Endothelial cell (in vitro differentiated cells): Measurements from ENCODE around the gene DAZAP2. TPM values are rescaled to one million over a fixed set of nuclear protein-coding genes. Genes with fewer than 3 reads are reported as not detected.
"Not testable (repeated sequence)": the region's sequence is repeated elsewhere in the genome, so short reads cannot be mapped to it uniquely, and the experiment has no call there.

ENCODE experiments used
- DNase-seq: peaks from one replicate; pipeline ENCODE4 v3.0.0; 2021; ENCODE audit warnings: low spot score
- H3K27ac Mint-ChIP-seq: one replicate; pipeline ENCODE4 v1.8.0; 2021; ENCODE audit warnings: mixed read lengths, inconsistent platforms; ENCODE audit not compliant: unreplicated experiment
- H3K27me3 Mint-ChIP-seq: one replicate; pipeline ENCODE4 v1.8.0; 2021; ENCODE audit warnings: mild to moderate bottlenecking, moderate library complexity, mixed read lengths, inconsistent platforms; ENCODE audit not compliant: unreplicated experiment
- H3K36me3 Mint-ChIP-seq: one replicate; pipeline ENCODE4 v1.8.0; 2021; ENCODE audit warnings: mild to moderate bottlenecking, low read depth, mixed read lengths, inconsistent platforms; ENCODE audit not compliant: unreplicated experiment
- H3K4me1 Mint-ChIP-seq: one replicate; pipeline ENCODE4 v1.8.0; 2021; ENCODE audit warnings: mild to moderate bottlenecking, mixed read lengths, inconsistent platforms; ENCODE audit not compliant: unreplicated experiment
- H3K4me3 Mint-ChIP-seq: one replicate; pipeline ENCODE4 v1.8.0; 2021; ENCODE audit warnings: mild to moderate bottlenecking, mixed read lengths, inconsistent platforms; ENCODE audit not compliant: unreplicated experiment
- H3K9me3 Mint-ChIP-seq: one replicate; pipeline ENCODE4 v1.8.0; 2021; ENCODE audit warnings: mixed read lengths, inconsistent platforms; ENCODE audit not compliant: unreplicated experiment
- total RNA-seq: library from RNA; stranded (reverse); fragmentation: NEBNext Ultra II Directional; extraction: Animal tissue kit (Norgen Biotek cat#: 25700); gene quantifications from one replicate; pipeline ENCODE4 v1.2.1, GENCODE V29; 2021; ENCODE audit not compliant: unreplicated experiment
- TF ChIP-seq, protein P1 (sequence below): fragments of 200-600 bp; sonication (generic); IDR thresholded peaks from one replicate; pipeline ENCODE4 v1.5.0; 2021; ENCODE audit warnings: antibody characterized with exemption; ENCODE audit not compliant: unreplicated experiment

The DAZAP2 gene
- total RNA-seq, 1 donor from 2014 or later: 28.1 TPM

DNA sequence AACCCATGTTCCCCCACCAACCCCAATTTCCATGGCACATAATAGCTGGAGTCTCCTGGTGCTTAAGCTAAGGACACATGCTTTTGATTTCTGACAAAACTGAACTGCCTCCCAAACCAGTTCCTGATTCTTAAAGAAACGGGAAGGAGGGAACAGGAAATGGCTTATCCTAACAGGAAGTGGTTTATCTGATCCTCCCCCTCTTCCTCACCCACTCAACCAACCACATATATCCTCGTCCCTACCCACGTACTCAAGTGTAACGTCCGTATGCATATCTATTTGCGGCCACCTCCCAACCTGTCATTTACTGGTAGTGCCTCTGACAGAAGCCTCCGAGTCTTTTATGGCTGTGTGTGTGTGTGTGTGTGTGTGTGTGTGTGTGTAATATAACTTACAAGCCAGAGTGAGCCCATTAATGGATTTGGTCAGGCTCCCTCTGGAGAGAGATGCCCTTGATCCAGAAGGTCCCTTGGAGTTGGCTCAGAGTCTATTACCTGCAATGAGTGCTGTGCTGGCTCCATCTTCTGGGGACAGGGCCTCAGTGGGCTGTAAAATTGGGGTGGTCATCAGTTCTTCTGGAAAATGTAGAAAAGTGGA is 7.7 kb downstream of the DAZAP2 start:
- DNase-seq: peak; percentile 24
- peaks cover 41% of the 10 kb centered on the region for H3K36me3 Mint-ChIP-seq
- peaks cover 11% of the 10 kb centered on the region for H3K27me3 Mint-ChIP-seq
- no peaks in the 10 kb centered on the region for H3K9me3 Mint-ChIP-seq
- H3K4me1 Mint-ChIP-seq: peaks cover 56% of the 10 kb centered on the region
- TF ChIP-seq, protein P1, sequence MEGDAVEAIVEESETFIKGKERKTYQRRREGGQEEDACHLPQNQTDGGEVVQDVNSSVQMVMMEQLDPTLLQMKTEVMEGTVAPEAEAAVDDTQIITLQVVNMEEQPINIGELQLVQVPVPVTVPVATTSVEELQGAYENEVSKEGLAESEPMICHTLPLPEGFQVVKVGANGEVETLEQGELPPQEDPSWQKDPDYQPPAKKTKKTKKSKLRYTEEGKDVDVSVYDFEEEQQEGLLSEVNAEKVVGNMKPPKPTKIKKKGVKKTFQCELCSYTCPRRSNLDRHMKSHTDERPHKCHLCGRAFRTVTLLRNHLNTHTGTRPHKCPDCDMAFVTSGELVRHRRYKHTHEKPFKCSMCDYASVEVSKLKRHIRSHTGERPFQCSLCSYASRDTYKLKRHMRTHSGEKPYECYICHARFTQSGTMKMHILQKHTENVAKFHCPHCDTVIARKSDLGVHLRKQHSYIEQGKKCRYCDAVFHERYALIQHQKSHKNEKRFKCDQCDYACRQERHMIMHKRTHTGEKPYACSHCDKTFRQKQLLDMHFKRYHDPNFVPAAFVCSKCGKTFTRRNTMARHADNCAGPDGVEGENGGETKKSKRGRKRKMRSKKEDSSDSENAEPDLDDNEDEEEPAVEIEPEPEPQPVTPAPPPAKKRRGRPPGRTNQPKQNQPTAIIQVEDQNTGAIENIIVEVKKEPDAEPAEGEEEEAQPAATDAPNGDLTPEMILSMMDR: no peak
- peak overlapping the region; percentile 88 for H3K27ac Mint-ChIP-seq
- H3K4me3 Mint-ChIP-seq: peak overlapping the region; percentile 76

DNA sequence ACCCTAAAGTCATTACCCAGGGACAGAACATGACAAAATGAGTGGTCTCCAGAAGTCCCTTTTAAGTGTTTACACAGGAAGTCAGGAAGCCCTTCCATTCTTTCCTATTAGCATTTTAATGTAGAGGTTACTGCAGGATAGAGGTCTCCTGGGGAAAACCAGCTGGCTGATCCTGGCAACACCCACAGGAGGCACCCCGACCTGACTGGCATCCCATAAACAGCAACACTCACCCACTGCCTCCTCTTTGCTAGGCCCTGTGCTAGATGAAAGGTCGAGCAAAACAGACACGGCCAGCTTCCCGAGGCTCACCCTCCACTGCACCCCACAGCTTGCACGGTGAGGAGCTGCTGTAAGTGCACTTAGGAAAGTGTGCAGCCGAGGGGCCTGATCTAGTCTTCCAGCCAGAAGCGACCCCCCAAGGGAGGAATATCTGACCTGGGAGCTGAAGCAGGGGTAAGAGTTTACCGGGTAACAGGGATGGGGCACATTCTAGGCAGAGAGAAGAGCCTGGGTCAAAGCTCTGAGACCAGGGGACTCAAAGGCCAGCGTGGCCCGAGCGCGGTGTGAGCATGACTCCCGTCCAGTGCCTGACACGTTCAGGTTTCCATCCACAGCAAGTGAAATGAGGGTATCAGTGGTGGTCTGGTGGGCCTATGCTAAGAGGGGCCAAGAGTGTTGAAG is 9.0 kb downstream of the DAZAP2 start:
- no peaks in the 10 kb centered on the region for H3K9me3 Mint-ChIP-seq

DNA sequence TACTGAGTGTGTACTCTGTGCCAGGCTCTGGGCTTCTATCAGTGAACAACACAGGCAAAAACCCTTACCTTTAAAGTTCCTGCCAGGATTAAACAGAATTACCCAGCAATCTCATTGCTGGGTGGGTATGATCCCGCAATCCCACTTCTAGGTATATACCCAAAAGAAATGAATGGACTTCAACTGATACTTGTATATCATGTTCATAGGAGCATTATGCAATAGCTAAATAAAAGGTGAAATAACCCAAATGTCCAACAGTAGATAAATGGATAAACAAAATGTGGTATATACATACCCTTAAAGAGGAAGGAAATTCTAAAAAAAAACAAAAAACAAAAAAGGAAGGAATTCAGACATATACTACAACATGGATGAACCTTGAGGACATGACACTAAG is 14.7 kb downstream of the DAZAP2 start:
- Mint-ChIP-seq H3K27me3 (peaks cover 4% of the 10 kb centered on the region), H3K36me3 (peaks cover 21% of the 10 kb centered on the region), H3K4me3 (no peak overlapping the region), H3K4me1 (peaks cover 25% of the 10 kb centered on the region), H3K27ac (no peak overlapping the region), H3K9me3 (no peaks in the 10 kb centered on the region)
- DNase-seq: no peak
- TF ChIP-seq, protein P1: no peak

More for the DNA sequence above, 9.0 kb downstream of the DAZAP2 start:
- TF ChIP-seq, protein P1: no peak
- Mint-ChIP-seq H3K36me3 (peaks cover 33% of the 10 kb centered on the region), H3K4me3 (peak overlapping the region; percentile 35), H3K4me1 (peaks cover 55% of the 10 kb centered on the region), H3K27ac (peak overlapping the region; percentile 96), H3K27me3 (peaks cover 11% of the 10 kb centered on the region)
- peak; percentile 13 for DNase-seq

DNA sequence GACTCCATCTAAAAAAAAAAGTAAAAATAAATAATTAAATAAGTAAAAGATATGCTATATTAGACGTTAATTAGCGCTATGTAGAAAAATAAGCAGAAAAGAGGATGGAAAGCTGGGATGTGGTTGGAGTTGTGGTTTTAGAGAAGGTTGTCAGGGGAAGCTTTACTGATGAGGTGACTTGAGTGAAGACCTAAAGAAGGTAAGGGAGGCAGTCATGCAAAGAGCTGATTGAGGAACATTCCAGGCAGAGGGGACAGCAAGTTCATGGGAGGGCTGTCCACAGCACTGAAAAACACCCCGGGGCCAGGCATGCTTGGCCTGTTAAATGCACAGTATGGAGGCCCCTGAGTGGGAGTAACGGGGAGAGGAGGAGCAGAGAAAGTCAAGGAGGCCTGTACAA is 15.9 kb downstream of the DAZAP2 start:
- peaks cover 4% of the 10 kb centered on the region for H3K27me3 Mint-ChIP-seq
- H3K4me3 Mint-ChIP-seq: peak overlapping the region; percentile 49
- TF ChIP-seq, protein P1: no peak
- no peak for DNase-seq
- peaks cover 21% of the 10 kb centered on the region for H3K36me3 Mint-ChIP-seq
- peaks cover 18% of the 10 kb centered on the region for H3K4me1 Mint-ChIP-seq
- H3K9me3 Mint-ChIP-seq: no peaks in the 10 kb centered on the region
- H3K27ac Mint-ChIP-seq: peak overlapping the region; percentile 33

DNA sequence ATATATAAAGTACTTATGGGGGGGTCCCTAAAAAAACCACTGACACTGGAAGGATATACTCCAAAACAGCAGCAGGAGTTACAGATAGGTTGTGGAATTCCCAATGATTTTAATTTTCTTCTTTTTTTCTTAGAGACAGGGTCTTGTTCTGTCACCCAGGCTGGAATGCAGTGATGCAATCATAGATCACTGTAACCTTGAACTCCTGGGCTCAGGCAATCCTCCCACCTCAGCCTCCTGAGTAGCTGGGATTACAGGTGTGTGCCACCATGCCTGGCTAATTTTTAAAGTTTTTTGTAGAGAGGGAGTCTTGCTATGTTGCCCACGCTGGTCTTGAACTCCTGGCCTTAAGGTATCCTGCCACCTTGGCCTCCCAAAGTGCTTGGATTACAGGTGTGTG is 21.0 kb downstream of the DAZAP2 start:
- H3K27ac Mint-ChIP-seq: not testable (repeated sequence)

More for the DNA sequence above, 21.0 kb downstream of the DAZAP2 start:
- H3K36me3 Mint-ChIP-seq: peaks cover 17% of the 10 kb centered on the region
- H3K9me3 Mint-ChIP-seq, H3K4me3 Mint-ChIP-seq, H3K27me3 Mint-ChIP-seq, DNase-seq: not testable (repeated sequence)
- peaks cover 15% of the 10 kb centered on the region for H3K4me1 Mint-ChIP-seq
